GM12874 (cell line): ENCODE results near the gene CNDP1.

Experiments
- CTCF ChIP-seq: IDR thresholded peaks from 2 replicates; pipeline ENCODE4 v1.5.1; 2011; ENCODE audit warnings: low read depth, mild to moderate bottlenecking, control low read depth, low read length, moderate library complexity; ENCODE audit not compliant: insufficient read depth

The CNDP1 gene

GRCh38 chr18:74494514-74494913, 39.8 kb upstream of the CNDP1 start:
- TF ChIP-seq CTCF: no peak

GRCh38 chr18:74495581-74496507, 38.5 kb upstream of the CNDP1 start, which contains the start of gene CNDP2:
Gene CNDP2, plus strand, starts transcription at chr18:74496363. Its CDS starts 3,611 bp downstream, at chr18:74499974.
- no peak for TF ChIP-seq CTCF

GRCh38 chr18:74496508-74497323, 37.6 kb upstream of the CNDP1 start:
- TF ChIP-seq CTCF: no peak

GRCh38 chr18:74497324-74497676, 37.0 kb upstream of the CNDP1 start:
- no peak for TF ChIP-seq CTCF

- TF ChIP-seq CTCF: no peak
Measured at GRCh38 chr18:74497778-74498177, 36.5 kb upstream of the CNDP1 start.

GRCh38 chr18:74498712-74499627, 35.3 kb upstream of the CNDP1 start:
- TF ChIP-seq CTCF: no peak
